Activated CD4-positive, alpha-beta T cell treated with anti-CD3 and anti-CD28 coated beads, Interleukin-2, amount 50 U/mL, for 4 hours (primary cell): Measurements from ENCODE around the gene PRPF6.

Source experiments
- DNase-seq, 2 experiments: peaks; one replicate each; pipeline ENCODE4 v3.0.0-alpha.2; 2020

The PRPF6 gene

GRCh38 chr20:63980806-63981728 lies at the start of gene PRPF6:
PRPF6 (plus strand) TSS chr20:63981132; CDS start chr20:63981246, 114 bp downstream.
- DNase-seq, result peak; percentile 91 to 94

- no peak for DNase-seq
Measured at GRCh38 chr20:63931735-63932134, 49.2 kb upstream of the PRPF6 start.

- DNase-seq, result no peak
Measured at GRCh38 chr20:63932606-63933160, 48.2 kb upstream of the PRPF6 start.

- DNase-seq, result no peak
Measured at GRCh38 chr20:63933646-63934045, 47.3 kb upstream of the PRPF6 start.

- no peak for DNase-seq
Measured at GRCh38 chr20:63934271-63935068, 46.5 kb upstream of the PRPF6 start.

GRCh38 chr20:63935447-63935846 lies 45.5 kb upstream of the PRPF6 start:
- DNase-seq, result no peak

GRCh38 chr20:63937596-63937995 lies 43.3 kb upstream of the PRPF6 start:
- DNase-seq, result no peak

GRCh38 chr20:63939061-63939935 lies 41.6 kb upstream of the PRPF6 start:
- DNase-seq, result no peak

GRCh38 chr20:63940071-63940471 lies 40.9 kb upstream of the PRPF6 start:
- DNase-seq, result no peak

GRCh38 chr20:63940472-63941266 lies 40.3 kb upstream of the PRPF6 start:
- DNase-seq, result no peak

GRCh38 chr20:63941282-63942081 lies 39.5 kb upstream of the PRPF6 start:
- peak; percentile 43 for DNase-seq

GRCh38 chr20:63942250-63942951 lies 38.5 kb upstream of the PRPF6 start:
- no peak for DNase-seq

- DNase-seq, result no peak
Measured at GRCh38 chr20:63942969-63943807, 37.7 kb upstream of the PRPF6 start.

- DNase-seq, result no peak
Measured at GRCh38 chr20:63943808-63944077, 37.2 kb upstream of the PRPF6 start.

GRCh38 chr20:63944078-63944941 lies 36.6 kb upstream of the PRPF6 start:
- no peak for DNase-seq

GRCh38 chr20:63945031-63945658 lies 35.8 kb upstream of the PRPF6 start:
- DNase-seq, result no peak
